ENCODE data around the gene IFRD2.
"Not testable (repeated sequence)": the region's sequence is repeated elsewhere in the genome, so short reads cannot be mapped to it uniquely, and the experiment has no call there.

Gene IFRD2

GRCh38 chr3:50245831-50246516, 46.3 kb downstream of the IFRD2 start:
- peak; percentile 89 to 94 for DNase-seq

GRCh38 chr3:50245251-50245745, 46.9 kb downstream of the IFRD2 start:
- DNase-seq, result no peak

GRCh38 chr3:50244813-50245212, 47.4 kb downstream of the IFRD2 start:
- not testable (repeated sequence) for DNase-seq

DNA sequence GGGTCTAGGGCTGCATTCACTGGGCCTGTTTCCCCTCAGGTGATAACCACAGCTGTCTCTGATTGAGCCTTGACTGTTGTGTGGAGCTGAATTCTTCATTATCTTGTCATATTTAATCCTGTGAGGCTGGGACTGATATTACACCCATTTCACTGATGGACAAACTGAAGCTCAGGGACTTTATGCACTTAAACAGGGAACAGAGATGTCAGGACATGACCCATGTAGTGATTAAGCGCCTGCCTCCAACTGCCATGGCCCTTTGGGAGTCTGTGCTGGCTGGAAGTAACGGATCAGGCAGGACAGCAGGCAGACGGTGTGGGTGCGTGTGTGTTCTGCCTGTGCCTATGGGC, 48.7 kb downstream of the IFRD2 start:
- no peak for DNase-seq

- peak; percentile 59 to 84 for DNase-seq
These were observed 49.2 kb downstream of the IFRD2 start for GRCh38 chr3:50242851-50243542.

DNA sequence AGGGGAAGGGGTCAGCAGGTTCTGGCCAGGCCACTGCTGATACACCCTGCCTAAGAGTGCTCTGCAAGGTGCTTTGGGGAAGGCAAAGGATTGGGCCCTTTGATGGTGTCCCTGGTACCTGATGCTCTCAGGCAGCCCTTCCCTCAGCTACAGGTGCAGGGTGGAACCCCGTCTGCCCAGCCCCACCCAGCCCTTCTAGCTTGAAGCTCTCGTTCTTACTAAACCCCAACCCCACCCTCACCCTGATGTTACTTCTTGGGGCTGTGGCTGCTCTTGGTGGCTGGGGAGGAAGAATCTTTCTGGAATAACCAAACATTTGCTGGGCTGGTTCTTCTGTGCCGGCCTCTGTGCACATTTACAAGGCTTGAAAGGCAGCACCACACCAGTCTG, 49.9 kb downstream of the IFRD2 start:
- no peak for DNase-seq

- no peak for DNase-seq
These were observed 50.4 kb downstream of the IFRD2 start for GRCh38 chr3:50241713-50242380.

DNA sequence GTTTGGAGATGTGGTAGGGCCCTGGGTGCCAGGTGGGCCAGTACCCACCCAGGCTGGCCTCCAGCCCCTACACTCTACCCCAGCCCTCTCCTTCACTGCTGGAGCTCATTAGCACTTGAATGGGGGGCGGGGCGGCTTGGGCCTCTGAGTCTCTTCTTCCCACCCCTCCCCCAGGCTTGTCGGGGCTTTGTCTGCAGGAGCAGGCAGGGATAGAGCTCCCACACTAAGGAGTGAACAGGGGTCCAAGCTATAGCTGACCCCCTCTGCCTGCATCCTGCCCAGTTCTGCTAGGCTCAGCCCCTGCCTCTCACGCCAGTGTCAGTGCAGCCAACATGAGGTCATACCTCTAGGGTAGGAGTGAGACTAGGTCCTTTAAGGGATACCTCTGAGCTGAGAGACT, 51.1 kb downstream of the IFRD2 start:
- DNase-seq, result no peak

GRCh38 chr3:50239649-50240048, 52.6 kb downstream of the IFRD2 start:
- no peak for DNase-seq

GRCh38 chr3:50238549-50239026, 53.6 kb downstream of the IFRD2 start:
- DNase-seq, result no peak

GRCh38 chr3:50237754-50238548, 54.3 kb downstream of the IFRD2 start:
- peak; percentile 84 to 88 for DNase-seq

Data from CD4-positive, alpha-beta T cell treated with Interferon alpha-2 for 1 hour (primary cell).